Esophagus squamous epithelium (tissue), 4 donors: Measurements from ENCODE around the gene CLUH. TPM values are rescaled to one million over a fixed set of nuclear protein-coding genes. Genes with fewer than 3 reads are reported as not detected.

Experiments used
- small RNA-seq, 4 donors: library from RNA; depleted of rRNA; stranded (forward); fragments of <200 nt; gene quantifications; one replicate each; pipeline ENCODE3, GENCODE V24; 2016
- total RNA-seq, 4 donors: library from RNA; depleted of rRNA; stranded (reverse); fragments of >200 nt; gene quantifications; one replicate each; pipeline ENCODE4 v1.1.0, GENCODE V29; 2016

CLUH gene
- total RNA-seq, 4 donors from 2014 or later = 89.2 to 164 (median 136) TPM

Small RNA genes within 50 kb of the gene (small RNA-seq; reads per million reads assigned to genes)
- gene MIR1253 (0 reads per million in 4 donors), gene MIR6776 (0 reads per million in 4 donors), gene RN7SL608P (0 to 0.09 (median 0) reads per million in 4 donors), gene hsa-mir-1253 (0 reads per million in 4 donors)

Other genes starting within 250 kb of the CLUH start
- 10 to 100 TPM; 12.5 to 31.5 (median 25.3) TPM for gene METTL16, start 199.9 kb downstream of the CLUH start, total RNA-seq
- gene PAFAH1B1, start 118.1 kb downstream of the CLUH start, total RNA-seq = 10 to 100 TPM; 33.4 to 91.6 (median 78.8) TPM
- under 1 TPM in 3 of 4 donors, not detected in 1; 0.15 to 0.57 (median 0.35) TPM for gene CCDC92B, start 37.9 kb upstream of the CLUH start, total RNA-seq
- 10 to 100 TPM in 2 of 4 donors, 1 to 10 TPM in 2; 4.9 to 12.4 (median 10.0) TPM for gene RAP1GAP2, start 84.7 kb upstream of the CLUH start, total RNA-seq